Testis (tissue), 2 donors: ENCODE data around the gene ARL3.

Experiments used
- CTCF ChIP-seq, 3 experiments: fragments of 450-650 bp in 2 of 3; fragments of 200-600 bp in 1 of 3; sonication (generic) in 1 of 3; IDR thresholded peaks; one replicate each; pipeline ENCODE4 v1.5.1; 2016 to 2019; ENCODE audit warnings: antibody characterized with exemption in 3 of 3, mild to moderate bottlenecking in 2 of 3, moderate library complexity in 1 of 3
- POLR2A ChIP-seq: fragments of 450-650 bp; IDR thresholded peaks from one replicate; pipeline ENCODE4 v1.6.1; 2017; ENCODE audit warnings: antibody characterized with exemption, mild to moderate bottlenecking, moderate library complexity

- TF ChIP-seq CTCF (IDR thresholded peaks at IDR 0.05) = no peak
- no peak for TF ChIP-seq POLR2A
Measured at GRCh38 chr10:102656791-102657371, 57.3 kb downstream of the ARL3 start.
